Lower leg skin (tissue), 4 donors: ENCODE measurements around the gene KIAA0040. TPM values are rescaled to one million over a fixed set of nuclear protein-coding genes. Genes with fewer than 3 reads are reported as not detected.
"Not testable (repeated sequence)": the region's sequence is repeated elsewhere in the genome, so short reads cannot be mapped to it uniquely, and the experiment has no call there.

Experiments used
- DNase-seq, 2 donors: peaks; one replicate each; pipeline ENCODE4 v3.0.0-alpha.2; 2019; ENCODE audit warnings: low spot score in 2 of 2
- H3K4me3 ChIP-seq: fragments of 200-600 bp; sonication (generic); 2 replicates; pipeline ENCODE4 v1.5.1; 2017; ENCODE audit warnings: mild to moderate bottlenecking, low read depth; ENCODE audit not compliant: poor library complexity, severe bottlenecking
- CTCF ChIP-seq, 3 donors: fragments of 450-650 bp; IDR thresholded peaks; one replicate each; pipeline ENCODE4 v1.5.1; 2016; ENCODE audit warnings: antibody characterized with exemption in 3 of 3, mild to moderate bottlenecking in 3 of 3, moderate library complexity in 2 of 3
- POLR2A ChIP-seq, 2 donors: fragments of 450-650 bp; IDR thresholded peaks; one replicate each; pipeline ENCODE4 v1.6.1; 2016 to 2017; ENCODE audit warnings: antibody characterized with exemption in 2 of 2, mild to moderate bottlenecking in 1 of 2, moderate library complexity in 1 of 2
- WGBS, 2 donors: methylation state at CpG; one replicate each; pipeline ENCODE4 v1.1.5; 2018; 5-methylcytosine and 5-hydroxymethylcytosine counted together
- intact Hi-C: fragments of 100-400 bp; cut with DNase I; formaldehyde crosslinking; loops from one replicate; pipeline ENCODE4 v1.15.0; 2023; ENCODE audit warnings: low total_unique reads
- total RNA-seq, 4 donors: library from RNA; depleted of rRNA; stranded (reverse); fragments of >200 nt; gene quantifications; one replicate each; pipeline ENCODE4 v1.1.0, GENCODE V29; 2016

KIAA0040 gene
- total RNA-seq, 4 donors from 2014 or later = 12.3 to 16.3 (median 15.0) TPM

GRCh38 chr1:175114996-175115395 is 77.6 kb downstream of the KIAA0040 start:
- intact Hi-C loops = no loop called here
- WGBS, 2 donors = 67 to 68% methylated on average over 2 of the region's 2 CpGs
- no peak for DNase-seq
- H3K4me3 ChIP-seq = no peak overlapping the region
- no peak for TF ChIP-seq CTCF (IDR thresholded peaks at IDR 0.05)
- no peak for TF ChIP-seq POLR2A (IDR thresholded peaks at IDR 0.05)

- intact Hi-C loops, H3K4me3 ChIP-seq: not testable (repeated sequence)
- DNase-seq = peak in 1 of 2 donors; percentile 70
- 95 to 96% methylated on average over 14 to 23 of the region's 25 CpGs for WGBS, 2 donors
Measured at GRCh38 chr1:175108331-175108820, 84.2 kb downstream of the KIAA0040 start.

Other genes with a start within 250 kb of the KIAA0040 start
- 10 to 100 TPM; 53.4 to 80.9 (median 57.9) TPM for gene CACYBP, start 192.8 kb downstream of the KIAA0040 start, total RNA-seq
- 10 to 100 TPM in 3 of 4 donors, 1 to 10 TPM in 1; 6.4 to 16.5 (median 12.8) TPM for gene MRPS14, start 169.4 kb downstream of the KIAA0040 start, total RNA-seq
- gene TNN, start 124.9 kb downstream of the KIAA0040 start, total RNA-seq = 1 to 10 TPM in 2 of 4 donors, under 1 TPM in 2; 0.30 to 2.5 (median 0.84) TPM